ENCODE results near the gene TTC9B. TPM values are rescaled to one million over a fixed set of nuclear protein-coding genes. Genes with fewer than 3 reads are reported as not detected.

Gene TTC9B
- total and polyA plus RNA-seq, 7 donors, result 0.06 TPM; not detected in 6

DNA sequence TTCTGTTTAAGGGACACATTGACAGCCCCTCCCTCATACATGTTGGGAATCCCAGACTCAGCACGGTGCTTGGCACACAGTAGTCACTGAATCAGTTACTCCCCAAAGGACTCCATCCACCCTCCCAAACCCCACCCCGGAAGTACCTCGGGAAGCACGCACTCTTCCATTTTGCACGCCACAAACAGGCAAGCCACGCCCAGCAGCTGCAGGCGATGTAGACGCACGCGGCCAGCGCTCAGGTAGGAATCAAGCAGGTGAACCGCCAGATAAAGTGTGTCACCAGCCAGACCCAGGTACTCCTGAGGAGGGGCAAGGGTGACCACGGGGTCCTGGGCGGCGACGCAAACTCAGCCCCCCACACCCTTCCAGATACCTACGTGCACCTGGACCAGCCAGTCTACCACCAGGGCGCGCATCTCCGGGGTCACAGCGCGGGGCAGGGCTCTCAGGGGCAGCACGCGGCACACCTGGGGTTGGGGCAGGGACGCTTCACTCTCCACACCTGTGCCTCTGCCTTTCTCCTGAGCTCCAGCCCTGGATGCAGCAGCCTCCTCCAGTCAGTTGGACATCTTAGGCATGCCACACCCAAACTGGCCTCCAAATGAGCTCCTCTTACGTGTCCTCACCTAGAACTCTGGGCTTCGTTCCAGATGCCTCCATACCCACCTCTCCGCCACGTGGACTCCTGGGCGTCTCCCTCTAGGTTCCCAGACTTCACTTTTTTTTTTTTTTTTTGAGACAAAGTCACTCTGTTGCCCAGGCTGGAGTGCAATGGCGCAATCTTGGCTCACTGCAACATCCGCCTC lies 6.4 kb upstream of the TTC9B start:
- intact Hi-C loops (cut with DNase I), result loop anchor here in 1 of 2 donors (5.0 kb wide), 1 partner anchor 82 kb away; no protein-coding TSS in a partner anchor
- TF ChIP-seq CTCF (IDR thresholded peaks at IDR 0.05), result no peak
- H3K4me1 ChIP-seq, result peaks cover 17% of the 10 kb centered on the region
- H3K27ac ChIP-seq, result no peak overlapping the region
- H3K9me3 ChIP-seq, result no peaks in the 10 kb centered on the region
- DNase-seq (no peak), ATAC-seq (no peak)
- H3K36me3 ChIP-seq (ENCODE audit: insufficient read depth in 1 of 2, low read depth in 1 of 2), result no peaks in the 10 kb centered on the region
- H3K27me3 ChIP-seq (ENCODE audit: insufficient read depth in 3 of 3, low read length in 2 of 3), result peaks cover 0 to 63% (median 18%) of the 10 kb centered on the region in 3 donors
- no peak overlapping the region for H3K4me3 ChIP-seq
- WGBS, 3 donors, result 78 to 86% (median 80%) methylated on average over 32 of the region's 32 CpGs

DNA sequence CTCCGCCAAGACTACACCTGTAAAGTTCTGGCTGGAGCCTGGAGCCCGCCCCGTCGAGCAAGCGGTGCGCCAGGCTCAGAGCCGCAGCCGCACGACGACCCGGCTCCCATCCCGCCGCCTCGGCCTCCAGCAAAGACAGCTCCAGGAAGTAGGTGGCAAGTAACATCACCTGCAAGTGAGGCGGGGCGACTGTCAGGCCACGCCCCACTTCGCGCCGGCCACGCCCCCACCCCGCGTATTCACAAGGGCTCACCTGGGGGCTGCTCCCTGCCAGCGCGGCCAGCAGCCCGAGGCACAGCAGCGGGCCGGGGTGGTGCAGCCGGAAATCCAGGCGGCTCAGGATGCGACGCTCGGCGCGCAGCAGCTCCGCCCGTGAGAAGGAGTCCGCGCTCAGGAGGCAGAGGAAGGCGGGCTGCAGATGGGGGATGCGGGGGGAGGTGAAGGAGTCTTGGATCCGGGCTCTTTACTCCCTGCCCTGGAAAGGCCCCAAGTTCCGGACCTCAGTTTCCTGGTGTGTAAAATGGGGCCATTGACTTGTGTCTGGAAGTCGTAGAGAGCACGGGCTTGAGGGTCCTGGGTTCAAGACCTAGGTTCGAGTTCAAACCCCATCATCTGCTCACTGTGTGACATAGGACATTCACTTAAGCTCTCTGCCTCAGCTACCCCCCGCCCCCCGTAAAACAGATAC lies 5.1 kb upstream of the TTC9B start:
- Histone ChIP-seq H3K27ac (no peak overlapping the region), H3K4me1 (peaks cover 15% of the 10 kb centered on the region), H3K27me3 (ENCODE audit: insufficient read depth in 3 of 3, low read length in 2 of 3) (peaks cover 0 to 70% (median 21%) of the 10 kb centered on the region in 3 donors), H3K36me3 (ENCODE audit: insufficient read depth in 1 of 2, low read depth in 1 of 2) (no peaks in the 10 kb centered on the region), H3K4me3 (no peak overlapping the region), H3K9me3 (no peaks in the 10 kb centered on the region)
- no peak for DNase-seq
- ATAC-seq, result no peak
- no peak for TF ChIP-seq CTCF (IDR thresholded peaks at IDR 0.05)
- intact Hi-C loops (cut with DNase I), result loop anchor here in 1 of 2 donors (5.0 kb wide), 1 partner anchor 81 kb away; no protein-coding TSS in a partner anchor
- 19 to 22% (median 21%) methylated on average over 47 to 48 of the region's 48 CpGs for WGBS, 3 donors

DNA sequence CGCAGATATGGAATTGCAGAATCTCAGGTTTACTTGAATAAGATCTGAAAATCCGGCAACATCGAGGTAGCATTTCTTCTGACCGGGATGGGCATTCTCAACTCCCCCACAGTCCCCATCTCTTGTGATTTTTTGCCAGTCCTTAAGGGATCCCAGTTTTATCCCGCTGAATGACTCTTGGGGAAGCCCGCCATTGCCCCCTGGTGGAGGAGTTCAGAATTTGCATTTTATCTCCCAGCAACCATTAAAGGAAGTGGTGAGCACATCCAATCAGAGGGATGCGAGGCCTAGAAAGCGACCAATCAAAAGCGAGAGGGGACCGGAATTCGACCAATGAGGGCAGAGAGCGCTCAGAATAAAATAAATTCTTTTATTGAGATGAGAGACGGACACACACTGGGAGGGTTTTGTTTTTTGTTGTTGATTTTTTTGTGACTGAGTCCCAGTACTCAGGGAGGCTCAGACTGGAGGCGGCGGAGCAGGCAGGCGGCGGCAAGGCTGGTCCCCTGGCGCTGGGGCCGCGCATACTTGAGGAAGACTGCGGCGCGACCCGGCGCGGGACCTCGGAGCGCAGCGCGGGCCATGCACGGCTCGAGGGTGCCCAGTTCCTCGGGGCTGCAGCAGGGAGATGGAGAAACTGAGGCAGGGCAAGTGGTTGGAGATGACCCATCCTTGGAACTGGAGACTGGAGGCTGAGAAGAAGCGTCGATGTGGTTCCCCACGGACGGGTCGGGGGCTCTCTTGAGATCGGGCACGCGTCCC lies 3.9 kb upstream of the TTC9B start:
- no peak overlapping the region for H3K27ac ChIP-seq
- no peak overlapping the region for H3K4me3 ChIP-seq
- WGBS, 3 donors, result 52 to 64% (median 58%) methylated on average over 41 of the region's 41 CpGs
- ATAC-seq (peak; percentile 80 to 87 (median 84)), DNase-seq (peak; percentile 79 to 84)
- intact Hi-C loops (cut with DNase I), result loop anchor here (2.0 to 5.0 kb wide), 2 partner anchors 80 to 81 kb away; no protein-coding TSS in a partner anchor
- H3K9me3 ChIP-seq, result no peaks in the 10 kb centered on the region
- H3K4me1 ChIP-seq, result peaks cover 18% of the 10 kb centered on the region
- peaks cover 0 to 79% (median 27%) of the 10 kb centered on the region in 3 donors for H3K27me3 ChIP-seq (ENCODE audit: insufficient read depth in 3 of 3, low read length in 2 of 3)
- no peaks in the 10 kb centered on the region for H3K36me3 ChIP-seq (ENCODE audit: insufficient read depth in 1 of 2, low read depth in 1 of 2)
- peak; percentile 87 for TF ChIP-seq CTCF (IDR thresholded peaks at IDR 0.05)

GRCh38 chr19:40220674-40221073 lies 2.5 kb upstream of the TTC9B start:
- peaks cover 9% of the 10 kb centered on the region for H3K4me1 ChIP-seq
- ATAC-seq (no peak), DNase-seq (no peak)
- WGBS, 3 donors, result 82 to 88% (median 83%) methylated on average over 9 of the region's 9 CpGs
- no peak overlapping the region for H3K27ac ChIP-seq
- no peak overlapping the region for H3K4me3 ChIP-seq
- no peak for TF ChIP-seq CTCF (IDR thresholded peaks at IDR 0.05)
- intact Hi-C loops (cut with DNase I), result loop anchor here (2.0 to 5.0 kb wide), 2 partner anchors 78 to 80 kb away; no protein-coding TSS in a partner anchor
- H3K9me3 ChIP-seq, result no peaks in the 10 kb centered on the region
- no peaks in the 10 kb centered on the region for H3K36me3 ChIP-seq (ENCODE audit: insufficient read depth in 1 of 2, low read depth in 1 of 2)
- peaks cover 0 to 77% (median 21%) of the 10 kb centered on the region in 3 donors for H3K27me3 ChIP-seq (ENCODE audit: insufficient read depth in 3 of 3, low read length in 2 of 3)
